HG03575 (cell line): ENCODE data around the gene SKP2.
"Not testable (repeated sequence)": the region's sequence is repeated elsewhere in the genome, so short reads cannot be mapped to it uniquely, and the experiment has no call there.

ENCODE experiments used
- ATAC-seq: cut with Tn5 transposase; IDR thresholded peaks from one replicate; pipeline ENCODE4 v1.9.1; 2021; ENCODE audit not compliant: unreplicated experiment, insufficient number of reproducible peaks, low FRiP score; ENCODE audit errors: extremely low read depth

Gene SKP2

GRCh38 chr5:36151434-36152323 lies at the start of gene SKP2, which contains the start of gene LMBRD2:
SKP2 (plus strand) TSS chr5:36152111; CDS start chr5:36152263, 152 bp downstream.
LMBRD2 (minus strand) TSS chr5:36151887; CDS start chr5:36143349, 8,538 bp downstream.
- ATAC-seq = peak; percentile 96

GRCh38 chr5:36105819-36106218 lies 46.1 kb upstream of the SKP2 start:
- ATAC-seq = no peak

- ATAC-seq = no peak
Measured at GRCh38 chr5:36108758-36109460, 43.0 kb upstream of the SKP2 start.

- ATAC-seq = no peak
Measured at GRCh38 chr5:36111238-36111637, 40.7 kb upstream of the SKP2 start.

- no peak for ATAC-seq
Measured at GRCh38 chr5:36125868-36126267, 26.0 kb upstream of the SKP2 start.

GRCh38 chr5:36128795-36129194 lies 23.1 kb upstream of the SKP2 start:
- no peak for ATAC-seq

GRCh38 chr5:36129666-36130065 lies 22.2 kb upstream of the SKP2 start:
- ATAC-seq = not testable (repeated sequence)

GRCh38 chr5:36133009-36133408 lies 18.9 kb upstream of the SKP2 start:
- not testable (repeated sequence) for ATAC-seq

- ATAC-seq = no peak
Measured at GRCh38 chr5:36135988-36136387, 15.9 kb upstream of the SKP2 start.

GRCh38 chr5:36136581-36136980 lies 15.3 kb upstream of the SKP2 start:
- ATAC-seq = no peak

- ATAC-seq = no peak
Measured at GRCh38 chr5:36138900-36139683, 12.8 kb upstream of the SKP2 start.

- no peak for ATAC-seq
Measured at GRCh38 chr5:36145311-36145710, 6.6 kb upstream of the SKP2 start.

GRCh38 chr5:36146390-36146789 lies 5.5 kb upstream of the SKP2 start:
- ATAC-seq = no peak

GRCh38 chr5:36147681-36148080 lies 4.2 kb upstream of the SKP2 start:
- ATAC-seq = no peak

- ATAC-seq = peak; percentile 28
Measured at GRCh38 chr5:36150676-36151433, 1.1 kb upstream of the SKP2 start.

GRCh38 chr5:36152324-36153297 lies 700 bp downstream of the SKP2 start:
- no peak for ATAC-seq

- ATAC-seq = no peak
Measured at GRCh38 chr5:36153298-36153677, 1.4 kb downstream of the SKP2 start.

GRCh38 chr5:36153726-36154125 lies 1.8 kb downstream of the SKP2 start:
- ATAC-seq = no peak
